MCF 10A (cell line): ENCODE measurements around the gene CSRNP2. TPM values are rescaled to one million over a fixed set of nuclear protein-coding genes. Genes with fewer than 3 reads are reported as not detected.

Experiments used
- BruUV-seq: library from RNA; stranded (reverse); fragments of 400-500 nt; replicated peaks from 2 replicates; lab custom pipeline; 2021; lab: Mats Ljungman, UMichigan
- CTCF ChIA-PET: fragments of 300-600 bp; sonication (Branson Sonifier 250); formaldehyde crosslinking; extraction: SDS; loops from one replicate; lab custom pipeline; 2021; ENCODE audit warnings: antibody characterized with exemption, inconsistent platforms; lab: Yijun Ruan, JAX
- POLR2A ChIA-PET: fragments of 300-600, 350-650 bp; sonication (Branson Sonifier 250); formaldehyde crosslinking; extraction: SDS; loops from one replicate; lab custom pipeline; 2020; ENCODE audit warnings: antibody characterized with exemption, inconsistent platforms; lab: Yijun Ruan, JAX
- DNase-seq: peaks from one replicate; pipeline ENCODE4 v3.0.0-alpha.2; 2018; ENCODE audit not compliant: unreplicated experiment
- H3K27ac Mint-ChIP-seq: one replicate; pipeline ENCODE4 v1.8.0; 2022; ENCODE audit warnings: mild to moderate bottlenecking, low read depth, mixed read lengths; ENCODE audit not compliant: unreplicated experiment
- H3K27me3 Mint-ChIP-seq: one replicate; pipeline ENCODE4 v1.8.0; 2022; ENCODE audit warnings: mixed read lengths; ENCODE audit not compliant: insufficient read depth, unreplicated experiment
- H3K36me3 Mint-ChIP-seq: one replicate; pipeline ENCODE4 v1.8.0; 2022; ENCODE audit warnings: mild to moderate bottlenecking, moderate library complexity, mixed read lengths; ENCODE audit not compliant: insufficient read depth, unreplicated experiment
- H3K4me1 Mint-ChIP-seq: one replicate; pipeline ENCODE4 v1.8.0; 2022; ENCODE audit warnings: mixed read lengths; ENCODE audit not compliant: insufficient read depth, unreplicated experiment
- H3K4me3 Mint-ChIP-seq: one replicate; pipeline ENCODE4 v1.8.0; 2022; ENCODE audit warnings: mild to moderate bottlenecking, moderate library complexity, mixed read lengths; ENCODE audit not compliant: unreplicated experiment
- H3K9me3 Mint-ChIP-seq: one replicate; pipeline ENCODE4 v1.8.0; 2022; ENCODE audit warnings: mixed read lengths; ENCODE audit not compliant: unreplicated experiment
- CTCF ChIP-seq: fragments of 200-600 bp; IDR thresholded peaks from one replicate; pipeline ENCODE4 v1.8.0; 2022; ENCODE audit warnings: antibody characterized with exemption, mild to moderate bottlenecking; ENCODE audit not compliant: unreplicated experiment
- intact Hi-C: fragments of 100-400 bp; cut with micrococcal nuclease; formaldehyde crosslinking; loops from 2 replicates; pipeline ENCODE4 v1.14.1; 2022
- total RNA-seq: library from RNA; stranded (reverse); gene quantifications from 2 replicates; pipeline ENCODE4 v1.2.3, GENCODE V29; 2022

CSRNP2 gene
- total RNA-seq, 1 experiment from 2014 or later = 46.3 TPM

DNA sequence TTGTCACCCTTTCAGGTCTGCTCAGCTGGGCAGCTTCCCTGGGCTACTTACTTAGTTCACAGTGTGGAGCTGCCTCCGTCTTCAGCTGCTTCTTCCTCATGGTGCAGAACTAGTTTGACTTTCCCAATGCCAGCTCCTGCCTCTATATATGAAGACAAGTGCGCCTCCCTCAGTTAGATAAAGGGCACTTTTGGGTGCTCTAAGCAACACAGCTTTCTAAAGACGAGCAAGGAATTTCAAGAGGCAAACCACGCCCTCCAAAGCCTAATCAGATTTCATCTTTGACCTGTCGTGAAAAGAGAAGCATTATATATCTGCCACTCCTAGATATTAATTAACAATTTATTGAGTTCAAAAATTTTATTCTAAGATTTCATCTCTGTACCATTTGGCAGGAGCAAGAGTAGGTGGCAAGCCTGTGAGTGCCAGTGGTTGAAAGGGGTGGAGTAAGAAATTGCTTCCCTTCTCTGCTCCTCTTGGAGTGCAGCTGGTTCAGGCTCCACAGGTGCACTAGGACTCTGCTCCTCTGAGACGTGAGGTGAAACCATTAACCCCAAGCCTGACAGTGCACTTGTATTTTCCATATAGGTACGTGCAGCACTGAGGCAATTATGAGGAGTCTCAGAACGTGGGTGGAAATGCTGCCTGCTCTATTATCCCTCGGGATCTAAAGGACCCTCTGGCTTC lies 55.1 kb downstream of the CSRNP2 start:
- POLR2A ChIA-PET = interaction anchor here (0.5 to 8.5 kb wide), 40 partner anchors 10 to 924 kb away, joined by 3 to 132 read pairs (median 4); partner anchors contain the start of genes ATF1, CSRNP2, DAZAP2 and LETMD1
- intact Hi-C loops = loop anchor here (1.0 kb wide), 2 partner anchors 203 to 263 kb away; no protein-coding TSS in a partner anchor
- peak overlapping the region; percentile 70 for H3K4me3 Mint-ChIP-seq
- H3K4me1 Mint-ChIP-seq = peaks cover 28% of the 10 kb centered on the region
- no TSS peak for BruUV-seq
- peak overlapping the region; percentile 69 for H3K27ac Mint-ChIP-seq
- no peaks in the 10 kb centered on the region for H3K27me3 Mint-ChIP-seq
- H3K36me3 Mint-ChIP-seq = no peaks in the 10 kb centered on the region
- CTCF ChIA-PET = interaction anchor here (0.5 to 3.0 kb wide), 29 partner anchors 9 to 1288 kb away, joined by 3 to 29 read pairs (median 4); no protein-coding TSS in a partner anchor
- peak; percentile 24 for TF ChIP-seq CTCF
- no peaks in the 10 kb centered on the region for H3K9me3 Mint-ChIP-seq
- DNase-seq = peak; percentile 87

- CTCF ChIA-PET = interaction anchor here (0.5 to 3.0 kb wide), 22 partner anchors 8 to 1013 kb away, joined by 3 to 29 read pairs (median 4); no protein-coding TSS in a partner anchor
- no peak for DNase-seq
- Mint-ChIP-seq H3K9me3 (no peaks in the 10 kb centered on the region), H3K36me3 (no peaks in the 10 kb centered on the region), H3K27me3 (no peaks in the 10 kb centered on the region), H3K4me1 (peaks cover 27% of the 10 kb centered on the region), H3K4me3 (peak overlapping the region; percentile 70), H3K27ac (no peak overlapping the region)
- BruUV-seq = no TSS peak
- no peak for TF ChIP-seq CTCF
- POLR2A ChIA-PET = interaction anchor here (0.6 to 8.5 kb wide), 27 partner anchors 9 to 1443 kb away, joined by 3 to 132 read pairs (median 7); partner anchors contain the start of genes ATF1, CSRNP2 and LETMD1
- intact Hi-C loops = no loop called here
Measured at GRCh38 chr12:51027342-51027835, 56.0 kb downstream of the CSRNP2 start.

GRCh38 chr12:51025836-51026638 lies 57.4 kb downstream of the CSRNP2 start, which contains the start of gene SLC11A2:
TSS of gene SLC11A2 (minus strand) at chr12:51026384. CDS start at chr12:51010728, 15,656 bp downstream.
- intact Hi-C loops = no loop called here
- TF ChIP-seq CTCF = no peak
- H3K27ac Mint-ChIP-seq = peak within 1 kb of the TSS; percentile 99
- peaks cover 12% of the 10 kb centered on the region for H3K36me3 Mint-ChIP-seq
- peaks cover 34% of the 10 kb centered on the region for H3K4me1 Mint-ChIP-seq
- peak within 1 kb of the TSS; percentile 77 for H3K4me3 Mint-ChIP-seq
- ChIA-PET CTCF (interaction anchor here (0.5 to 3.0 kb wide), 11 partner anchors 19 to 1897 kb away, joined by 3 to 21 read pairs (median 3); no protein-coding TSS in a partner anchor), POLR2A (interaction anchor here (0.6 to 8.5 kb wide), 34 partner anchors 10 to 1878 kb away, joined by 3 to 132 read pairs (median 5); partner anchors contain the start of genes ATF1, CSRNP2, DAZAP2 and DIP2B)
- no peaks in the 10 kb centered on the region for H3K27me3 Mint-ChIP-seq
- no peaks in the 10 kb centered on the region for H3K9me3 Mint-ChIP-seq
- BruUV-seq = no TSS peak
- DNase-seq = peak; percentile 96
